Thymus (tissue), 2 donors: ENCODE results near the gene TUBB4A. TPM values are rescaled to one million over a fixed set of nuclear protein-coding genes. Genes with fewer than 3 reads are reported as not detected.

Experiments used
- polyA plus RNA-seq: library from polyadenylated mRNA; stranded (reverse); fragments of 200-250 nt; gene quantifications from one replicate; pipeline ENCODE4 v1.2.3, GENCODE V29; 2013
- total RNA-seq: library from RNA; stranded (reverse); fragments of 120-200 nt; gene quantifications from one replicate; pipeline ENCODE4 v1.2.4, GENCODE V29; 2013
- donor health status: healthy.

The TUBB4A gene
- total and polyA plus RNA-seq, 2 donors, result 0.24 to 1.1 TPM

Other genes with a start within 250 kb of the TUBB4A start
- gene MLLT1, start 222.3 kb downstream of the TUBB4A start, total RNA-seq, result 6.9 TPM
- 24.7 TPM for gene MLLT1, start 222.3 kb downstream of the TUBB4A start, polyA plus RNA-seq
- 0.14 TPM for gene ACER1, start 168.7 kb downstream of the TUBB4A start, total RNA-seq
- gene ACER1, start 168.7 kb downstream of the TUBB4A start, polyA plus RNA-seq, result 2.8 TPM
- gene CLPP, start 140.8 kb downstream of the TUBB4A start, total RNA-seq, result 69.1 TPM
- gene CLPP, start 140.8 kb downstream of the TUBB4A start, polyA plus RNA-seq, result 88.4 TPM
- gene ALKBH7, start 129.5 kb downstream of the TUBB4A start, total RNA-seq, result 62.9 TPM
- gene ALKBH7, start 129.5 kb downstream of the TUBB4A start, polyA plus RNA-seq, result 66.5 TPM
- gene PSPN, start 126.4 kb downstream of the TUBB4A start, total RNA-seq, result 0.90 TPM
- gene PSPN, start 126.4 kb downstream of the TUBB4A start, polyA plus RNA-seq, result 1.0 TPM
- gene GTF2F1, start 109.1 kb downstream of the TUBB4A start, total RNA-seq, result 37.9 TPM
- gene GTF2F1, start 109.1 kb downstream of the TUBB4A start, polyA plus RNA-seq, result 41.5 TPM
- gene KHSRP, start 77.5 kb downstream of the TUBB4A start, total RNA-seq, result 49.9 TPM
- 93.1 TPM for gene KHSRP, start 77.5 kb downstream of the TUBB4A start, polyA plus RNA-seq
- 0.05 TPM for gene SLC25A41, start 68.5 kb downstream of the TUBB4A start, total RNA-seq
- gene SLC25A41, start 68.5 kb downstream of the TUBB4A start, polyA plus RNA-seq, result 0.27 TPM
- gene SLC25A23, start 42.5 kb downstream of the TUBB4A start, total RNA-seq, result 6.0 TPM
- gene SLC25A23, start 42.5 kb downstream of the TUBB4A start, polyA plus RNA-seq, result 8.8 TPM
- gene CRB3, start 38.0 kb downstream of the TUBB4A start, total RNA-seq, result 1.1 TPM
- gene CRB3, start 38.0 kb downstream of the TUBB4A start, polyA plus RNA-seq, result 7.0 TPM
- gene DENND1C, start 20.5 kb downstream of the TUBB4A start, total RNA-seq, result 6.8 TPM
- 46.6 TPM for gene DENND1C, start 20.5 kb downstream of the TUBB4A start, polyA plus RNA-seq
- 0.52 TPM for gene TNFSF9, start 28.7 kb upstream of the TUBB4A start, total RNA-seq
- 2.9 TPM for gene TNFSF9, start 28.7 kb upstream of the TUBB4A start, polyA plus RNA-seq
- gene CD70, start 88.8 kb upstream of the TUBB4A start, total RNA-seq, result 4.0 TPM
- gene CD70, start 88.8 kb upstream of the TUBB4A start, polyA plus RNA-seq, result 11.1 TPM
- gene TNFSF14, start 167.9 kb upstream of the TUBB4A start, total RNA-seq, result 2.1 TPM
- 8.9 TPM for gene TNFSF14, start 167.9 kb upstream of the TUBB4A start, polyA plus RNA-seq
- gene C3, start 218.3 kb upstream of the TUBB4A start, total RNA-seq, result 46.1 TPM
- gene C3, start 218.3 kb upstream of the TUBB4A start, polyA plus RNA-seq, result 311 TPM
- 34.9 TPM for gene GPR108, start 235.3 kb upstream of the TUBB4A start, total RNA-seq
- gene GPR108, start 235.3 kb upstream of the TUBB4A start, polyA plus RNA-seq, result 106 TPM
- gene TRIP10, start 237.4 kb upstream of the TUBB4A start, total RNA-seq, result 11.2 TPM
- 52.2 TPM for gene TRIP10, start 237.4 kb upstream of the TUBB4A start, polyA plus RNA-seq